SU-DHL-6 (cell line): ENCODE data around the gene ILF2.

Experiments used
- H2AFZ ChIP-seq: fragments of 200-600 bp; sonication (generic); 2 replicates; pipeline ENCODE4 v1.6.1; 2014; ENCODE audit warnings: low read depth, mild to moderate bottlenecking, moderate library complexity, mixed read lengths, antibody characterized with exemption, low read length; ENCODE audit not compliant: severe bottlenecking
- H3F3A ChIP-seq: fragments of 200-600 bp; shearing (Covaris generic); 2 replicates; pipeline ENCODE4 v1.6.0; 2016; ENCODE audit warnings: antibody characterized with exemption, mild to moderate bottlenecking; ENCODE audit not compliant: insufficient read depth
- H3K27ac ChIP-seq: fragments of 200-600 bp; sonication (generic); 2 replicates; pipeline ENCODE4 v1.5.1; 2016; ENCODE audit warnings: low read depth, mild to moderate bottlenecking, low read length, moderate library complexity, mixed read lengths
- H3K27me3 ChIP-seq: fragments of 200-600 bp; sonication (generic), shearing (Covaris generic); 2 replicates; pipeline ENCODE4 v1.6.0; 2014; ENCODE audit warnings: mild to moderate bottlenecking, low read length
- H3K36me3 ChIP-seq: fragments of 200-600 bp; sonication (generic); 2 replicates; pipeline ENCODE4 v1.6.1; 2014; ENCODE audit warnings: mild to moderate bottlenecking, low read length, mixed read lengths
- H3K4me2 ChIP-seq: fragments of 300-600, 200-600 bp; shearing (Covaris generic), sonication (generic); 2 replicates; pipeline ENCODE4 v1.6.0; 2014; ENCODE audit warnings: low read length, low read depth, mild to moderate bottlenecking; ENCODE audit not compliant: poor library complexity, severe bottlenecking
- H3K4me3 ChIP-seq: fragments of 200-600 bp; sonication (generic); 2 replicates; pipeline ENCODE4 v1.5.1; 2014; ENCODE audit warnings: antibody characterized with exemption, low read length, mild to moderate bottlenecking, mixed read lengths; ENCODE audit not compliant: insufficient read depth, poor library complexity, severe bottlenecking
- H3K79me2 ChIP-seq: fragments of 200-600 bp; sonication (generic); 2 replicates; pipeline ENCODE4 v1.6.1; 2014; ENCODE audit warnings: mild to moderate bottlenecking, low read length, moderate library complexity; ENCODE audit not compliant: insufficient read depth
- H3K9ac ChIP-seq: fragments of 200-600 bp; sonication (generic); 2 replicates; pipeline ENCODE4 v1.7.0; 2014; ENCODE audit warnings: mild to moderate bottlenecking, low read length
- H3K9me2 ChIP-seq: fragments of 200-600 bp; sonication (generic); replicated peaks from 2 replicates; pipeline ENCODE4 v1.6.1; 2014; ENCODE audit warnings: low read length; ENCODE audit not compliant: insufficient read depth
- H3K9me3 ChIP-seq: fragments of 200-600 bp; sonication (generic); 2 replicates; pipeline ENCODE4 v1.6.1; 2014; ENCODE audit warnings: low read length, mixed read lengths; ENCODE audit not compliant: insufficient read depth
- H4K20me1 ChIP-seq: fragments of 200-600 bp; sonication (generic); 2 replicates; pipeline ENCODE4 v1.6.1; 2014; ENCODE audit warnings: low read depth, mild to moderate bottlenecking, antibody characterized with exemption, low read length, moderate library complexity, mixed read lengths
- CTCF ChIP-seq: fragments of 200-600 bp; sonication (generic); IDR thresholded peaks from one replicate; pipeline ENCODE4 v1.5.1; 2017; ENCODE audit warnings: antibody characterized with exemption, mild to moderate bottlenecking, low read length, moderate library complexity; ENCODE audit not compliant: insufficient read depth, poor library complexity, severe bottlenecking
- EZH2phosphoT487 ChIP-seq: fragments of 200-600 bp; sonication (generic), shearing (Covaris generic); conservative IDR thresholded peaks from 2 replicates; pipeline ENCODE4 v1.6.1; 2018; ENCODE audit warnings: mild to moderate bottlenecking, antibody characterized with exemption, low read length, moderate library complexity, mixed read lengths

ILF2 gene

GRCh38 chr1:153687346-153688125 is 16.7 kb upstream of the ILF2 start:
- no peaks in the 10 kb centered on the region for H4K20me1 ChIP-seq
- H3K9ac ChIP-seq: no peak overlapping the region
- H2AFZ ChIP-seq: no peak overlapping the region
- H3F3A ChIP-seq: no peaks in the 10 kb centered on the region
- H3K27ac ChIP-seq: no peak overlapping the region
- H3K9me2 ChIP-seq: no peaks in the 10 kb centered on the region
- H3K4me2 ChIP-seq: no peak overlapping the region
- no peak overlapping the region for H3K4me3 ChIP-seq
- H3K27me3 ChIP-seq: no peaks in the 10 kb centered on the region
- no peaks in the 10 kb centered on the region for H3K79me2 ChIP-seq
- TF ChIP-seq CTCF: no peak
- TF ChIP-seq EZH2phosphoT487: no peak
- no peaks in the 10 kb centered on the region for H3K36me3 ChIP-seq
- H3K9me3 ChIP-seq: no peaks in the 10 kb centered on the region

- H3K9me3 ChIP-seq: no peaks in the 10 kb centered on the region
- no peaks in the 10 kb centered on the region for H3K9me2 ChIP-seq
- no peaks in the 10 kb centered on the region for H3K79me2 ChIP-seq
- no peak for TF ChIP-seq EZH2phosphoT487
- no peak for TF ChIP-seq CTCF
- H3K4me3 ChIP-seq: no peak overlapping the region
- H3K27me3 ChIP-seq: no peaks in the 10 kb centered on the region
- H3F3A ChIP-seq: no peaks in the 10 kb centered on the region
- no peaks in the 10 kb centered on the region for H4K20me1 ChIP-seq
- no peak overlapping the region for H3K9ac ChIP-seq
- H3K36me3 ChIP-seq: no peaks in the 10 kb centered on the region
- H3K27ac ChIP-seq: no peak overlapping the region
- H2AFZ ChIP-seq: no peak overlapping the region
- H3K4me2 ChIP-seq: no peak overlapping the region
Measured at GRCh38 chr1:153685544-153686340, 14.9 kb upstream of the ILF2 start.

GRCh38 chr1:153684892-153685291 is 14.1 kb upstream of the ILF2 start:
- no peak overlapping the region for H3K4me3 ChIP-seq
- H3K79me2 ChIP-seq: no peaks in the 10 kb centered on the region
- H3K36me3 ChIP-seq: no peaks in the 10 kb centered on the region
- no peak overlapping the region for H3K9ac ChIP-seq
- H3F3A ChIP-seq: no peaks in the 10 kb centered on the region
- no peak overlapping the region for H3K27ac ChIP-seq
- no peaks in the 10 kb centered on the region for H3K9me2 ChIP-seq
- no peak overlapping the region for H3K4me2 ChIP-seq
- no peaks in the 10 kb centered on the region for H3K9me3 ChIP-seq
- H4K20me1 ChIP-seq: no peaks in the 10 kb centered on the region
- no peaks in the 10 kb centered on the region for H3K27me3 ChIP-seq
- no peak overlapping the region for H2AFZ ChIP-seq
- TF ChIP-seq CTCF (no peak), EZH2phosphoT487 (no peak)
